ENCODE measurements around the gene CHAC1. TPM values are rescaled to one million over a fixed set of nuclear protein-coding genes. Genes with fewer than 3 reads are reported as not detected.

CHAC1 gene
- total RNA-seq, 1 donor from 2014 or later, result 14.3 TPM

DNA sequence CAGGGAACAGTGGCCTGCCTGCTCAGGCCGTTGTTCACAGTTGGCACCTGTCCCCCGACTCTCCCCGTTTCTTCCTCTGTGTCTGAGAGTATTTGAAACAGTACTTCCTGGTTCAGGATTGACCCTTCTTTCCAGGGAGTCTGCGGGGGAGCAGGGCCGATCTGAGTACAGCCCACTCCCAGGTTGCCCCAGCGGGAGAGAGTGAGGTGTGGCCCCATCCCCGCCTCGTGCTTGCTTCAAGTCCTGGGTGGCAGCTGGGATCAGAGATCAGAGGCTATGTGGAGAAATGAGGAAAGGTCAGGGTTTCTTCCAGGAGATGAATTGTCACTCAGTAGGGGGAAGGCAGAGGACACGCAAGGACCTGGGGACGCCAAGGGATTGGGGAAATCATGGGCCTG, 30.7 kb upstream of the CHAC1 start:
- no peak overlapping the region for H3K4me3 ChIP-seq (ENCODE audit: low read depth, low read length)
- DNase-seq (ENCODE audit: low read depth), result no peak
- TF ChIP-seq CTCF (conservative IDR thresholded peaks at IDR 0.05; ENCODE audit: low read depth, low read length), result no peak

- DNase-seq (ENCODE audit: low read depth), result no peak
- no peak for TF ChIP-seq CTCF (conservative IDR thresholded peaks at IDR 0.05; ENCODE audit: low read depth, low read length)
Observed at GRCh38 chr15:40923551-40923950, 29.7 kb upstream of the CHAC1 start.

DNA sequence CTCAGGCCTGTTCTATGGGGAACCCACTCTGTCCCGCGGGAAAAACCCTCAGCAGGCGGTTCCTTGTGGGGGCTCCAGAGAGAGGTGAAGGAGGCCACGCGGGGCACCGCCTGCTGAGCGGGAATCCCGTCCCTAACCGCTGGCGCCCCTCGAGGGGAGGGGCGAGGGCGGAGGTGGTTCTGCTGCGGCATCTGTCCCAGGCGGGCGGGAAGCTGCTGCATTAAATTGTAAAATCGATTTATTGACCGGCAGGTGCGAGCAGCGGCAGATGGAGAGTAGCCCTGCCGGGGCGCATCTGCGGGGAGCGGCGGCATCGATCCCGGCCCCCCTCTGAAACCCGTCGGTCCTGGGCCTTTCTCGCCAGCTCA, 27.8 kb upstream of the CHAC1 start:
- no peak for DNase-seq (ENCODE audit: low read depth)
- H3K4me3 ChIP-seq (ENCODE audit: low read depth, low read length), result no peak overlapping the region

More at GRCh38 chr15:40923551-40923950, 29.7 kb upstream of the CHAC1 start:
- H3K4me3 ChIP-seq (ENCODE audit: low read depth, low read length), result no peak overlapping the region

GRCh38 chr15:40925863-40926658, 27.2 kb upstream of the CHAC1 start:
- no peak for TF ChIP-seq CTCF (conservative IDR thresholded peaks at IDR 0.05; ENCODE audit: low read depth, low read length)
- DNase-seq (ENCODE audit: low read depth), result no peak
- H3K4me3 ChIP-seq (ENCODE audit: low read depth, low read length), result peak overlapping the region; percentile 23

More for the DNA sequence above, 27.8 kb upstream of the CHAC1 start:
- TF ChIP-seq CTCF (conservative IDR thresholded peaks at IDR 0.05; ENCODE audit: low read depth, low read length), result no peak

DNA sequence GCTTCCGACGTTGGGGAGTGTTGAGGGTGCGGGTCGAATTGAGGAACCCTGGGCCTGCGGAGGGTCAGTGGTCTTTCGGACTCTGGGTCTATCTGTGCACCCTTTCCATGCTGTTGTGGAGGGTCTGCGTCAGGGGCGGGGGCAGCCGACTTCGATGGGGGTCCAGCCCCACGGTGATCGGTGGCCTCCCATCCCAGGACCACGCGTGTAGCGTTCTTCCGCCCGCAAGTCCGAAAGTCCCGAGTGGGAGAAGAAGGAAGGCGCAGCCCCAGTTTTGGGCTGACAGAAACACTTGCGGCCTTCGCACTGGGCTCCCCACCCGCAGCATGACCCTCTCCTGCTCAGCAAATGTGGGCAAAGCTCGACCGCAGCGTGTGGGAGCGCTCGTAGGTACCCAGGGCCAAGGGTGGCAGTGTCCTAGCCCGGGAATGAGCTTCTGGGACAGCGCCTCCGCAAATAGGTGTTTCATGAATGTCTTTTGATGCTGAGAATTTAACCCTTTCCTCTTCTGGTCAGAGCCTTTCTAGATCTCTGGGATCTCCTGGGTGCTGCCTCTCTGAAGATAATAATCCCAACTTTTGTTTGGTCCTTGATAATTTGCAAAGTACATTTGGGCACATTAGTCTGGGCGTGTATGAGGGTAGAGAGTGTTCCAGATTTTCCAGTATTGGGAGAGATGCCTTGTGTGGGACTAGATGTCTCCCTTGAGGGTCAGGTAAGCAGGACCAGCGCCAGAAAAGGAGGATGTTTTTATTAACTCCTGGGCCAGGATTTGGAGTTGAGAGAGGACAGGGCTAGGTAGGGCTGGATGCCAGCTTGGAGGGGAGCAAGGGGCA, 26.4 kb upstream of the CHAC1 start:
- no peak for TF ChIP-seq CTCF (conservative IDR thresholded peaks at IDR 0.05; ENCODE audit: low read depth, low read length)
- H3K4me3 ChIP-seq (ENCODE audit: low read depth, low read length), result no peak overlapping the region
- DNase-seq (ENCODE audit: low read depth), result no peak

GRCh38 chr15:40927495-40927872, 25.8 kb upstream of the CHAC1 start:
- DNase-seq (ENCODE audit: low read depth), result no peak
- H3K4me3 ChIP-seq (ENCODE audit: low read depth, low read length), result no peak overlapping the region
- TF ChIP-seq CTCF (conservative IDR thresholded peaks at IDR 0.05; ENCODE audit: low read depth, low read length), result no peak
